ENCODE measurements around the gene PTTG1. TPM values are rescaled to one million over a fixed set of nuclear protein-coding genes. Genes with fewer than 3 reads are reported as not detected.

Gene PTTG1
- total and polyA plus RNA-seq, 9 of the 15 experiments (the other 6 are each of a cell fraction or from before 2014, with no cell fraction given) = 193 to 1,088 (median 349) TPM

GRCh38 chr5:160474084-160474483, 52.4 kb downstream of the PTTG1 start (continued):
- no peak for TF ChIP-seq MNT (conservative IDR thresholded peaks at IDR 0.05)
- TF ChIP-seq, protein P1, sequence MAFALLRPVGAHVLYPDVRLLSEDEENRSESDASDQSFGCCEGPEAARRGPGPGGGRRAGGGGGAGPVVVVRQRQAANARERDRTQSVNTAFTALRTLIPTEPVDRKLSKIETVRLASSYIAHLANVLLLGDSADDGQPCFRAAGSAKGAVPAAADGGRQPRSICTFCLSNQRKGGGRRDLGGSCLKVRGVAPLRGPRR (CRISPR knock-in tag; IDR thresholded peaks at IDR 0.05) = no peak
- TF ChIP-seq SREBF2 (CRISPR knock-in tag; IDR thresholded peaks at IDR 0.05) = no peak

DNA sequence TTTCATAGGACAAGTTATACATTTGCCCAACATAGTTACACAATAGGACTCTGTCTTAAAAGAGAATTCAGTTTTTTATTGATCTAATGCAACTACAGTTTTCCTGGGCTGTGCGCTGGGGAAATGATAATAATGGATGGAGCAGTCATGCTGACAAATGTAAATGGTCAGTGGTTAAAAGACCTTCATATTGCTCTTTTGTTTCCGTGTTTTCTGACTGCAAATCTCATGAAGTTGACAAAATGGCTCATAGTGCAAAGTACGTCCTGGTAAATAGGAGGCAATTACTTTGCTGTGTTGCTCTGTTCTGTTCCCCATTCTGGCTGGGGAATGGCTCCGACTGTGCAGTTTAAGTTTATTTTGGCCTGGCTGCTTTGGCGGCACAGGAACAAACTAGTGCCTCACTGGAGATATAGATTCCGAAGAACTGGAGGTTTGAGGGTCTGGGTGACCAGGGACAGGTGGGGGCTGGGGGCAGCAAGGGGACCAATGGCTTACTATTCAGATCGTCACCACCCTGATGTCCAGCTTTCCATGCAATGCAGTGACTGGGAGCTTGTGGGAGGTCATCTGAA, 54.3 kb downstream of the PTTG1 start:
- POLR2A ChIA-PET = no interaction called here
- Histone ChIP-seq H3K9me3 (replicated peaks; ENCODE audit: control insufficient read depth, insufficient read depth, low read depth, low read length) (no peaks in the 10 kb centered on the region), H3K4me2 (ENCODE audit: insufficient read depth, low read length) (no peak overlapping the region), H3K9me1 (ENCODE audit: control insufficient read depth, insufficient read depth, low read length) (no peaks in the 10 kb centered on the region), H3K4me1 (replicated peaks in 1 of 2; ENCODE audit: control insufficient read depth in 2 of 2, insufficient read depth in 2 of 2, low read length in 2 of 2) (no peaks in the 10 kb centered on the region), H2AFZ (ENCODE audit: low read depth, low read length) (no peak overlapping the region), H3K79me2 (ENCODE audit: control insufficient read depth, insufficient read depth, low read length) (no peaks in the 10 kb centered on the region), H4K20me1 (replicated peaks; ENCODE audit: control insufficient read depth, insufficient read depth, low read length) (no peaks in the 10 kb centered on the region), H3K36me3 (ENCODE audit: control insufficient read depth, insufficient read depth, low read length) (no peaks in the 10 kb centered on the region), H3K4me3 (no peak overlapping the region), H3K27ac (ENCODE audit: extremely low read depth, low read depth, low read length) (no peak overlapping the region), H3K27me3 (ENCODE audit: control insufficient read depth in 2 of 2, insufficient read depth in 2 of 2, low read length in 2 of 2) (peaks cover 0 to 15% of the 10 kb centered on the region in 2 experiments; a peak in 1 of 5 replicates), H3K9ac (ENCODE audit: insufficient read depth in 1 of 2, low read depth in 2 of 2, low read length in 2 of 2) (no peak overlapping the region)
- intact Hi-C loops (cut with micrococcal nuclease) = no loop called here
- DNase-seq (ENCODE audit: extremely low read depth in 1 of 4, low spot score in 3 of 4) (no peak), FAIRE-seq (no peak), ATAC-seq (no peak)
- CTCF ChIA-PET (ENCODE audit: low intra/inter-chr PET ratio) = no interaction called here
- in situ Hi-C loops (cut with MboI) = no loop called here
- no TSS peak for BruUV-seq (replicated peaks)
- 0% methylated on average over 7 of the region's 7 CpGs for WGBS (ENCODE audit: insufficient coverage, low coverage, missing lambda C conversion rate)
- no peak for TF ChIP-seq HDGF (IDR thresholded peaks at IDR 0.05)
- no peak for TF ChIP-seq PCBP2 (IDR thresholded peaks at IDR 0.05; ENCODE audit: low read depth, low read length, poor library complexity, severe bottlenecking)
- TF ChIP-seq RBM15 (IDR thresholded peaks at IDR 0.05; ENCODE audit: insufficient read depth, low read length) = no peak
- no peak for TF ChIP-seq PKNOX1 (IDR thresholded peaks at IDR 0.05)
- TF ChIP-seq PML (IDR thresholded peaks at IDR 0.05; ENCODE audit: low read length) = no peak
- TF ChIP-seq KLF16 (IDR thresholded peaks at IDR 0.05) = no peak
- TF ChIP-seq SAFB (IDR thresholded peaks at IDR 0.05; ENCODE audit: borderline replicate concordance, low read depth, low read length) = no peak
- TF ChIP-seq RFX7 (CRISPR knock-in tag; IDR thresholded peaks at IDR 0.05) = no peak
- TF ChIP-seq TCFL5 (CRISPR knock-in tag; conservative IDR thresholded peaks at IDR 0.05) = no peak
- no peak for TF ChIP-seq ZBTB5 (IDR thresholded peaks at IDR 0.05)
- TF ChIP-seq CBFA2T3 (IDR thresholded peaks at IDR 0.05) = no peak

Data from K562 (cell line).